Activated naive CD4-positive, alpha-beta T cell treated with anti-CD3 and anti-CD28 coated beads for 36 hours (primary cell): Measurements from ENCODE around the gene IFI27. TPM values are rescaled to one million over a fixed set of nuclear protein-coding genes. Genes with fewer than 3 reads are reported as not detected.

Experiments used
- CTCF ChIA-PET: fragments of 350-600 bp; sonication (Branson Sonifier 250); formaldehyde crosslinking; loops from one replicate; lab custom pipeline; 2021; ENCODE audit warnings: antibody characterized with exemption; lab: Charles Lee
- DNase-seq: peaks from one replicate; pipeline ENCODE4 v3.0.0-alpha.2; 2020
- H3K27ac Mint-ChIP-seq: one replicate; pipeline ENCODE4 v1.8.0; 2021; ENCODE audit warnings: mild to moderate bottlenecking, mixed read lengths
- H3K27me3 Mint-ChIP-seq: one replicate; pipeline ENCODE4 v1.8.0; 2021; ENCODE audit warnings: low read depth, mixed read lengths
- H3K36me3 Mint-ChIP-seq: one replicate; pipeline ENCODE4 v1.8.0; 2021; ENCODE audit warnings: low read depth, mixed read lengths
- H3K4me1 Mint-ChIP-seq: one replicate; pipeline ENCODE4 v1.8.0; 2021; ENCODE audit warnings: low read depth, mixed read lengths
- H3K4me3 Mint-ChIP-seq: one replicate; pipeline ENCODE4 v1.8.0; 2021; ENCODE audit warnings: mild to moderate bottlenecking, moderate library complexity, mixed read lengths
- H3K9me3 Mint-ChIP-seq: one replicate; pipeline ENCODE4 v1.8.0; 2021; ENCODE audit warnings: mixed read lengths
- intact Hi-C: fragments of 100-400 bp; cut with micrococcal nuclease; formaldehyde crosslinking; loops from one replicate; pipeline ENCODE4 v1.15.1; 2023
- total RNA-seq, 2 experiments: library from RNA; stranded (reverse); gene quantifications; one replicate each; pipeline ENCODE4 v1.2.3, GENCODE V29; 2021

IFI27 gene
- total RNA-seq, 2 experiments from 2014 or later, result 1.5 to 2.3 TPM

DNA sequence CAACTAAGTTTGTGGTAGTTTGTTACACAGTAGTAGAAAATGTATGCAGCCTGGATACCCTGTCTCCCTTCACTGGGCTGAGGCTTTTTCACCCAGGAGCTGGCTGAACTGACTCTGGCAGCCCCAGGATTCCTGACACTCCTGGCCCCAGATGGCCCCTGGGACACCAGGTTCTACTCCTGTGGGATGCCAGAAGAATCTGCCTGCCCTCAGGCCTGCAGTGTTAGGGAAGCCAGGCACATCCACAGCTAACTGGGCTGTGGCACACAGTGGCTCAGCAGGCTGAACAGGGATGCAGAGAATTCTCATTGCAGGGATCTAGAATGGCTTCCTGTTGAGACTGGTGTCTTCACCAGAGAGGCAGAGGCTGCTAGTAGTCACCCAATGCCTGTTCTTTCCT, 8.5 kb downstream of the IFI27 start:
- intact Hi-C loops, result no loop called here
- Mint-ChIP-seq H3K36me3 (no peaks in the 10 kb centered on the region), H3K4me1 (no peaks in the 10 kb centered on the region), H3K27ac (no peak overlapping the region), H3K9me3 (peaks cover 32% of the 10 kb centered on the region), H3K4me3 (no peak overlapping the region), H3K27me3 (no peaks in the 10 kb centered on the region)
- CTCF ChIA-PET, result no interaction called here
- no peak for DNase-seq

DNA sequence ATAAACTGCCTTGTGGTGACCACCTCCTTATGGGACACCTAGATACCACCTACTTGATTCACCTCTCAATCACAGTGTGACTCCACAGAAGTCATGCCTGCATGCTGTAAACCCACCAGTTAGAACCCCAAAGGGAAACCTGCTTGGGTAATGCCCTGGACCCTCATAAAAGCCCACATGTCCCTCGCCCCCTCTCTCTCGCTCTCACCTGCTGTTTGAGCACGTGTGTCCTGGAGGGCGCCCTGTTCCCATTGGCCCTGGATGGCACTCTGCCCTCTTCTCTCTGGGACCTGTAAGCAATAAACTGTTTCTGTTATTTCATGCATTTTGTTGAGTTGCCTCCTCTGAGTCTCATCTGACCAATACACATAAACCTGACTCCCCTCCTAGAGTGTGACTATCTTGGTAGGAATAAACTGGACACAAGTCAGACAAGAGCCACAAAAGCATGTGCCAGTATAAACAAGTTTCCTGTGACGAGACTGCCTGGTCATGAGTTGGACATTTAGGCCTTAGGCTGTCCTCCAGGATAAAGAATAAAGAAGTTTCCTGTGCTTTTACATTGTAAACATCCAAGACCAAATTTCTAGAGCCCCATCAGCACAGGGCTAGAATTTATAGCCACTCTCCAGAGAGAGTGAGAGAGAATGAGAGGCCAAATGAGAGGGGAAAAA, 10.3 kb downstream of the IFI27 start:
- Mint-ChIP-seq H3K27me3 (no peaks in the 10 kb centered on the region), H3K36me3 (no peaks in the 10 kb centered on the region)

DNA sequence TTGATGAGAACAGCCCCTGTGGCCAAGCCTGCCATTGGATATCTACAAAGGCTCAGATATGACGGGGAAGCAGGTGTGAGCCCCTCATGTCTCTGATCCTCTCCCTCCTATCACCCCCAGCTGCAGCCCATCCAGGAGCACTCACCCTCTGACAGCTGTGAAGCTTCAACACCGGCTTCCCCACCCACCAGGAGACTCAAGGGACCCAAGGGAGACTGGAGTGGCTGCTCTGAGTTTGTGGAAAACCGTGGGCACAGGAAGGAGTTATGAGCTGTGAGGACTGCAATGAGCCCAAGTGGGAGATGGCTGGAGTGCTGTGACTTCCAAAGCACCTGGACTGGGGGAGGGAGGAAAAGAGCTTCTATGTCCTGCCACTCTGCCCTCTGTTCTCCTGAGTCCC, 10.9 kb downstream of the IFI27 start:
- no peaks in the 10 kb centered on the region for H3K36me3 Mint-ChIP-seq
- H3K27ac Mint-ChIP-seq, result no peak overlapping the region
- peaks cover 32% of the 10 kb centered on the region for H3K9me3 Mint-ChIP-seq
- no peaks in the 10 kb centered on the region for H3K4me1 Mint-ChIP-seq
- DNase-seq, result no peak
- no peaks in the 10 kb centered on the region for H3K27me3 Mint-ChIP-seq
- H3K4me3 Mint-ChIP-seq, result no peak overlapping the region
- intact Hi-C loops, result no loop called here
- CTCF ChIA-PET, result no interaction called here

More for the DNA sequence above, 10.3 kb downstream of the IFI27 start:
- CTCF ChIA-PET, result interaction anchor here (0.9 kb wide), 1 partner anchor 8 kb away, joined by 3 read pairs; no protein-coding TSS in a partner anchor
- intact Hi-C loops, result no loop called here
- Mint-ChIP-seq H3K27ac (no peak overlapping the region), H3K4me1 (no peaks in the 10 kb centered on the region), H3K9me3 (peaks cover 32% of the 10 kb centered on the region), H3K4me3 (no peak overlapping the region)
- no peak for DNase-seq

DNA sequence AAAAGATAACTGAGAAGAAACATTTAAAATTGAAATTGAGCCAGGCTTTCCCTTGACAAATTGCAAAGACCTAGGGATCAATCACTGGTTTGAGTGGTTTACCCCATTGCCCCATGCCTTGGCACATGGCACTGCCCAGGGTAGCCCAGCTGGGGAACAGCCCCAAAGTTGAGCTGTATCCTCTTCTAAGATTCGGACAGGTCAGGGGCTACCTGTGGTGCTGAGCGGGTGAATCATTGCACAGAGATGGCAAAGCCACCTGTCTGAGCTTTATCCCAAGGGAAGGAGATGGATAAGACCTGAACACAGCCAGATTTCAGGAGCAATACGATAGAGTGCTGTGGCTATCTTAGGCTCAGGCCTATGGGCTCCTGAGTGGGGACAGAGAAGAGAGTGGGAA, 11.9 kb downstream of the IFI27 start:
- H3K9me3 Mint-ChIP-seq, result peaks cover 32% of the 10 kb centered on the region
- H3K27ac Mint-ChIP-seq, result no peak overlapping the region
- DNase-seq, result no peak
- no peak overlapping the region for H3K4me3 Mint-ChIP-seq
- intact Hi-C loops, result no loop called here
- H3K27me3 Mint-ChIP-seq, result no peaks in the 10 kb centered on the region
- CTCF ChIA-PET, result no interaction called here
- no peaks in the 10 kb centered on the region for H3K36me3 Mint-ChIP-seq
- no peaks in the 10 kb centered on the region for H3K4me1 Mint-ChIP-seq

DNA sequence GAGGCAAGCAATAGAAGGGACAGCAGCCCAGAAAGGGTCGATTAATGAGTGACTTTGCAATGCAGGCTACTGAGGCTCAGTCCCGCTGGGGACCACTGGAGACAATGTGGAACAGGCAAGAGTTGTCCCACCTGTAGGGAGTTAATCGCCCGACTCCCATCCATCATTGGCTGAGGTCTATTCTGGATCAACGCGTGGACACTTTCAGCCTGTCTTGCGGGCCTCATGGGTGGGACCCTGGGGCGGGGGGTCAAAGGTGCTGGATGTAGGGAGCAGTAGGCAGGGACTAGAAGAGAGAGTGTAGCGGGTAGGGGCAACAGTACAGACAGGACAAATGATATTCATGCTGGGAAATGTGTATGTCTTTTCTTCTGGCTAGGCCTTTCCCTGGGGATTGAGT, 12.8 kb downstream of the IFI27 start:
- DNase-seq, result no peak

DNA sequence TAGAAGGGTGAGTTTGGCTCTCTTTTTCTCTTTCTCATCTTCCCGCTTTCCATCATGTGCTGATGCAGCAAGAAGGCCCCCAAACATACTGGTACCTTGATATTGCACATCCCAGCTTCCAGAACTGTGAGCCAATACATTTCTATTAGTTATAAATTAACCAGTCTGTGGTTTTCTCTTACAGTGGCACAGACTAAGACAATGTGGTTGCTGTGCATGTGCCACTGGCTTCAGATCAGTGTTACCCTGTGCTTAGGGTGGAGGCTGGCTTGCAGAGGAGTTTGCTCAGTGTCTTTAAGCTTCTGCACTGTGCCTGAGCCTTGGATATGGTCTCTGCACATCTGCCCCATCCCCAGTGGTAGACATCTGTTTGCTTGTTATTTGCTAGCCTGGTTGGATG, 13.3 kb downstream of the IFI27 start:
- no peak overlapping the region for H3K27ac Mint-ChIP-seq
- peaks cover 3% of the 10 kb centered on the region for H3K36me3 Mint-ChIP-seq
- intact Hi-C loops, result no loop called here
- H3K4me3 Mint-ChIP-seq, result no peak overlapping the region
- DNase-seq, result no peak
- H3K4me1 Mint-ChIP-seq, result peaks cover 6% of the 10 kb centered on the region
- no peaks in the 10 kb centered on the region for H3K27me3 Mint-ChIP-seq
- CTCF ChIA-PET, result interaction anchor here (6.0 kb wide), 1 partner anchor 14 kb away, joined by 38 read pairs; no protein-coding TSS in a partner anchor
- H3K9me3 Mint-ChIP-seq, result peaks cover 32% of the 10 kb centered on the region

More for the DNA sequence above, 12.8 kb downstream of the IFI27 start:
- Mint-ChIP-seq H3K4me3 (no peak overlapping the region), H3K9me3 (peaks cover 32% of the 10 kb centered on the region), H3K27me3 (no peaks in the 10 kb centered on the region), H3K4me1 (peaks cover under 1% of the 10 kb centered on the region), H3K36me3 (no peaks in the 10 kb centered on the region), H3K27ac (no peak overlapping the region)
- CTCF ChIA-PET, result interaction anchor here (6.0 kb wide), 1 partner anchor 14 kb away, joined by 38 read pairs; no protein-coding TSS in a partner anchor
- intact Hi-C loops, result no loop called here

DNA sequence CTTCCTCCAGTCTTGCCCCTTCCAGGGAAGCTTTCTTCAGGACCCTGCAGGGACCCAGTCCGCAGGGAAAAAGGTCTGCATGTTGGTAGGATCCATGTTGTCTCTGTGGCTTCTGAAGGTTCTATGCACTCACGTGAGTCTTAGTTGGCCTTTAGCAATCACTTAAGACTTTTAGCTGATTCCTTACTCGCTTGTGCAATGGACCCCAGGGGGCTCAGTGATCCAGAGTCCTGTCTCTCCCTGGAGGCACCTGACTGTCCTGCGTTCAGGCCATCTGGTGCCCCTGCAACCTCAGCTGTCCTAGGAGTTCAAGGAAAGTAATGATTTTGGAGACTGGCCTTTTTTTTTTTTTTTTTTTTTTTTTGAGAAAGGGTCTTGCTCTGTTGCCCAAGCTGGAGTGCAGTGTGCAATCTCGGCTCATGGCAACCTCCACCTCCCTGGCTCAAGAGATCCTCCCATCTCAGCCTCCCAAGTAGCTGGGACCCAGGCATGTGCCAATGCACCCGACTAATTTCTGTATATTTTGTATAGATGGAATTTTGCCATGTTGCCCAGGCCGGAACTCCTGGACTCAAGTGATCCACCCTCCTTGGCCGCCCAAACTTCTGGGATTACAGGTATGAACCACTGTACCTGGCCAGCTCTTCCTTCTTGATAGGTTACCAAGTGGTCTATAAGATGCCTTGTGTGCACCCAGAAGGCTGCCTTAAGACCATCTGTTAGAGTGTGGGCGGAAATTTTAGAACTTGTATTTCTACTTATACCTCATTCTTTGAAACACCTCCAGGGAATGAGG, 14.2 kb downstream of the IFI27 start:
- CTCF ChIA-PET, result interaction anchor here (0.6 to 6.0 kb wide), 3 partner anchors 13 to 89 kb away, joined by 4 to 38 read pairs (median 4); no protein-coding TSS in a partner anchor
- peaks cover 9% of the 10 kb centered on the region for H3K4me1 Mint-ChIP-seq
- intact Hi-C loops, result no loop called here
- DNase-seq, result no peak
- H3K9me3 Mint-ChIP-seq, result peaks cover 28% of the 10 kb centered on the region
- H3K27ac Mint-ChIP-seq, result no peak overlapping the region
- no peak overlapping the region for H3K4me3 Mint-ChIP-seq
- H3K36me3 Mint-ChIP-seq, result peaks cover 4% of the 10 kb centered on the region
- H3K27me3 Mint-ChIP-seq, result no peaks in the 10 kb centered on the region

DNA sequence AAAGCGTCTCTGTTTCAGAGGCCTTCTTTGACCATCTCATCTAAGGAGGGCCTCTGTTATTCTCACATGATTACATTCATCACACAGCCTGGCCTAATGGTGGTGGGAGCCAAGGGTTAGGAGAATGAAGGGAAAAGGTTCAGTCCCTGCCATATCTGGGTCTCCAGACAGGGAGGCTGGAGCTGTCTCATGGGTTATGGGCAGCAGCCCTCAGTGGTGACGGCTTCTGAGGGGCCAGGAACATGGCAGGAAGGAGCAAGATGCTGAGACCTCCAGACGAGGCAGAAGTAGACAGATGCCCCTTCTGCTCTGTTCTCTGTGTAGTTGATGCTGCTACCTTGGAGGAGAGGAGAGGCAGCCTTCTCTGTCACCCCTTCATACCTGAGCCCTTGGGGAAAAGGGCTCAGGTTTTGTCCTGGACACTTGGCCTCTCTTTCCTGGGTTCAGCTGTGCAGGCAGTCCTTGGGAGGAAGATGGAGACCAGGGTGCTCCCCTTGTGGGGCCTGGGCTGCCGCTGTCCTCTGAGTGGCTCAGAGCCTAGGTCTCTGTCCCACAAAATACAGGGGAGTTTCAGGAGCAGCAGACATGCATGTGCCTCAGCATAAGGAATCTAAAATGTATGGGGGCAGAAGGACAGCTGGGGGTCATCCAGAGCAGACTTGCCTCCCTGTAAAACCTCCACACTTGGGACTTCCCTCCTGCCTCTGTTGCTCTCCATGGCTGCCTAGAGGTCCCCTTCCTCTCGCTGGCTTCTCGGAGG, 15.3 kb downstream of the IFI27 start:
- Mint-ChIP-seq H3K4me1 (peaks cover 16% of the 10 kb centered on the region), H3K27ac (no peak overlapping the region), H3K36me3 (peaks cover 4% of the 10 kb centered on the region), H3K4me3 (no peak overlapping the region), H3K9me3 (peaks cover 19% of the 10 kb centered on the region), H3K27me3 (no peaks in the 10 kb centered on the region)
- DNase-seq, result no peak
- CTCF ChIA-PET, result interaction anchor here (1.0 to 6.0 kb wide), 3 partner anchors 12 to 90 kb away, joined by 3 to 38 read pairs (median 4); no protein-coding TSS in a partner anchor
- intact Hi-C loops, result no loop called here

DNA sequence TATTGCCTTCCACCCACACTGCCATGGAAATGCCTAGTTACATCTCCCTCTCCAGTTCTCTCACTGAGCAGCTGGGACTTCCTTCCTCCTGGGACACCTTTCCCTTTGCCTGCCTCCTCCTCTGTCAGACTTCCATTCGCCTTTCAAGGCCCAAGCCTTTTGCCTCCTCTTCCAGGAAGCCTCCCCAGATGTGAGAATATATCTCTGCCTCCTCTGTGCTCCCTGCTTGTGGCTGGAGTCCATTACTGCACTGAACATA, 15.8 kb downstream of the IFI27 start:
- H3K27me3 Mint-ChIP-seq, result no peaks in the 10 kb centered on the region
- H3K4me1 Mint-ChIP-seq, result peaks cover 16% of the 10 kb centered on the region
- H3K27ac Mint-ChIP-seq, result no peak overlapping the region
- peaks cover 4% of the 10 kb centered on the region for H3K36me3 Mint-ChIP-seq
- CTCF ChIA-PET, result interaction anchor here (1.0 to 6.0 kb wide), 3 partner anchors 11 to 91 kb away, joined by 3 to 38 read pairs (median 4); no protein-coding TSS in a partner anchor
- intact Hi-C loops, result no loop called here
- H3K9me3 Mint-ChIP-seq, result peaks cover 14% of the 10 kb centered on the region
- DNase-seq, result no peak
- no peak overlapping the region for H3K4me3 Mint-ChIP-seq

DNA sequence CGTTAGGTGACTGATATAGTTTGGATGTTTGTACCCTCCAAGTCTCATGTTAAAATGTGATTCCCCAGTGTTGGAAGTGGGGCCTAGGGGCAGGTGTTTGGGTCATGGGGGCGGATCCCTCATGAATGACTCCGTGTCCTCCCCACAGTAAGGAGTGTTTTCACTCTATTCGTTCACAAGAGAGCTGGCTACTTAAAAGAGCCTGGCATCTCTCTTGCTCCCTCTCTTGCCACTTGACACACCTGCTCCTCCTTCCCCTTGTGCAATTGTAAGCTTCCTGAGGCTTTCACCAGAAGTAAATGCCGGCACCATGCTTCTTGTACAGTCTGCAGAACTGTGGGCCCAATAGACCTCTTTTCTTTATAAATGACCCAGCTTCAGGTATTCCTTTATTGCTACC, 16.3 kb downstream of the IFI27 start:
- H3K4me3 Mint-ChIP-seq, result no peak overlapping the region
- H3K4me1 Mint-ChIP-seq, result peaks cover 16% of the 10 kb centered on the region
- peaks cover 9% of the 10 kb centered on the region for H3K9me3 Mint-ChIP-seq
- peaks cover 4% of the 10 kb centered on the region for H3K36me3 Mint-ChIP-seq
- DNase-seq, result no peak
- H3K27ac Mint-ChIP-seq, result no peak overlapping the region
- no peaks in the 10 kb centered on the region for H3K27me3 Mint-ChIP-seq
- intact Hi-C loops, result no loop called here
- CTCF ChIA-PET, result interaction anchor here (1.0 to 6.0 kb wide), 2 partner anchors 11 to 73 kb away, joined by 3 to 38 read pairs; no protein-coding TSS in a partner anchor

DNA sequence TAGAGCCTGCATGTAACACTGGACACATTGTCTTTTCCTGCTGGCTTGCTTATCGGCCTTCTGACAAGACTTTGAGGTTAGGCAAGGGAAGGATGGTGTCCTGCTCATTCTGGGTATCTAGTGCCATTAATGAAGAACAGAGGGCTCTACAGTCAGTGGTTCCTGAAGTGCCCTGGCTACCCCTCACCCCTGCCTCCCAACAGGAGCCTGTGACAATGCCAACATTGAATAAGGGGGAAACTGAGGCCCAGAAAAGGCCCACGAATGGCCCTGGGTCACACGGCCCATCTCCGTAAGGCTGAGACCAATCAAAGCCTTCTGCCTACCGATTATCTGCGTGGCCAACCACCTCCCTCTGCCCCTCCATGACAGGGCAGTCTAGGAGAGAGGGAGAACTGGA, 16.8 kb downstream of the IFI27 start:
- peaks cover 5% of the 10 kb centered on the region for H3K9me3 Mint-ChIP-seq
- H3K27ac Mint-ChIP-seq, result no peak overlapping the region
- H3K4me3 Mint-ChIP-seq, result no peak overlapping the region
- H3K4me1 Mint-ChIP-seq, result peaks cover 16% of the 10 kb centered on the region
- no peak for DNase-seq
- intact Hi-C loops, result no loop called here
- H3K36me3 Mint-ChIP-seq, result peaks cover 4% of the 10 kb centered on the region
- CTCF ChIA-PET, result interaction anchor here (0.5 to 6.0 kb wide), 5 partner anchors 10 to 1682 kb away, joined by 3 to 38 read pairs (median 3); partner anchors contain the start of genes DDX24 and IFI27L1
- no peaks in the 10 kb centered on the region for H3K27me3 Mint-ChIP-seq
